Measurements from ENCODE around the gene GTF3C2. TPM values are rescaled to one million over a fixed set of nuclear protein-coding genes. Genes with fewer than 3 reads are reported as not detected.

GTF3C2 gene
- total and polyA plus RNA-seq, 4 donors: 28.7 to 61.8 (median 43.7) TPM

GRCh38 chr2:27312152-27312551 lies 44.4 kb downstream of the GTF3C2 start:
- ATAC-seq (ENCODE audit: insufficient read depth, low FRiP score): no peak
- Histone ChIP-seq H3K9me3 (ENCODE audit: control insufficient read depth in 4 of 4, insufficient read depth in 3 of 4, low read length in 3 of 4) (peaks cover 0 to 9% (median 0%) of the 10 kb centered on the region in 4 donors), H3K4me1 (ENCODE audit: control insufficient read depth in 5 of 5, insufficient read depth in 5 of 5, low read length in 5 of 5) (peaks cover 0 to 11% (median 3%) of the 10 kb centered on the region in 5 donors), H3K36me3 (ENCODE audit: control insufficient read depth in 4 of 4, insufficient read depth in 4 of 4, low read length in 4 of 4) (peaks cover 0 to 29% (median 9%) of the 10 kb centered on the region in 4 donors), H3K27me3 (ENCODE audit: control insufficient read depth in 3 of 3, insufficient read depth in 3 of 3, low read length in 2 of 3) (peaks cover 0 to 15% (median 12%) of the 10 kb centered on the region in 3 donors), H3K27ac (ENCODE audit: low read depth in 1 of 2, low read length in 1 of 2) (no peak overlapping the region), H3K9ac (ENCODE audit: insufficient read depth in 1 of 2, low read length in 2 of 2) (no peak overlapping the region), H3K4me3 (no peak overlapping the region)
- 94 to 95% methylated on average over 3 of the region's 3 CpGs for WGBS, 2 donors
- DNase-seq: no peak
- TF ChIP-seq CTCF (IDR thresholded peaks at IDR 0.05; ENCODE audit: control extremely low read depth, extremely low read depth): no peak

- ATAC-seq (ENCODE audit: insufficient read depth, low FRiP score) (no peak), DNase-seq (no peak)
- Histone ChIP-seq H3K4me1 (ENCODE audit: control insufficient read depth in 5 of 5, insufficient read depth in 5 of 5, low read length in 5 of 5) (peaks cover 0 to 20% (median 0%) of the 10 kb centered on the region in 5 donors), H3K27me3 (ENCODE audit: control insufficient read depth in 3 of 3, insufficient read depth in 3 of 3, low read length in 2 of 3) (peaks cover 0 to 40% (median 34%) of the 10 kb centered on the region in 3 donors), H3K9me3 (ENCODE audit: control insufficient read depth in 4 of 4, insufficient read depth in 3 of 4, low read length in 3 of 4) (peaks cover 0 to 11% (median 0%) of the 10 kb centered on the region in 4 donors), H3K4me3 (no peak overlapping the region), H3K36me3 (ENCODE audit: control insufficient read depth in 4 of 4, insufficient read depth in 4 of 4, low read length in 4 of 4) (peaks cover 0 to 19% (median 9%) of the 10 kb centered on the region in 4 donors), H3K27ac (ENCODE audit: low read depth in 1 of 2, low read length in 1 of 2) (no peak overlapping the region), H3K9ac (ENCODE audit: insufficient read depth in 1 of 2, low read length in 2 of 2) (no peak overlapping the region)
- WGBS, 2 donors: 93 to 94% methylated on average over 6 of the region's 6 CpGs
- no peak for TF ChIP-seq CTCF (IDR thresholded peaks at IDR 0.05; ENCODE audit: control extremely low read depth, extremely low read depth)
Measured at GRCh38 chr2:27309651-27310050, 46.9 kb downstream of the GTF3C2 start.

- 46 to 74% methylated on average over 22 to 25 of the region's 25 CpGs for WGBS, 2 donors
- TF ChIP-seq CTCF (IDR thresholded peaks at IDR 0.05; ENCODE audit: control extremely low read depth, extremely low read depth): no peak
- DNase-seq (peak; percentile 67 to 78 (median 72)), ATAC-seq (ENCODE audit: insufficient read depth, low FRiP score) (no peak)
- no peak within 1 kb of the TSS for H3K4me3 ChIP-seq
- H3K4me1 ChIP-seq (ENCODE audit: control insufficient read depth in 5 of 5, insufficient read depth in 5 of 5, low read length in 5 of 5): peaks cover 0 to 20% (median 0%) of the 10 kb centered on the region in 5 donors
- peaks cover 0 to 19% (median 9%) of the 10 kb centered on the region in 4 donors for H3K36me3 ChIP-seq (ENCODE audit: control insufficient read depth in 4 of 4, insufficient read depth in 4 of 4, low read length in 4 of 4)
- no peak within 1 kb of the TSS for H3K27ac ChIP-seq (ENCODE audit: low read depth in 1 of 2, low read length in 1 of 2)
- H3K9me3 ChIP-seq (ENCODE audit: control insufficient read depth in 4 of 4, insufficient read depth in 3 of 4, low read length in 3 of 4): peaks cover 0 to 11% (median 0%) of the 10 kb centered on the region in 4 donors
- H3K9ac ChIP-seq (ENCODE audit: insufficient read depth in 1 of 2, low read length in 2 of 2): no peak within 1 kb of the TSS
- H3K27me3 ChIP-seq (ENCODE audit: control insufficient read depth in 3 of 3, insufficient read depth in 3 of 3, low read length in 2 of 3): peaks cover 0 to 44% (median 34%) of the 10 kb centered on the region in 3 donors
Measured at GRCh38 chr2:27308359-27308881, 48.1 kb downstream of the GTF3C2 start, which contains the start of gene UCN. UCN (minus strand) TSS chr2:27308445; CDS start chr2:27307895, 550 bp downstream.
